Smooth muscle cell (in vitro differentiated cells): ENCODE measurements around the gene VAMP3. TPM values are rescaled to one million over a fixed set of nuclear protein-coding genes. Genes with fewer than 3 reads are reported as not detected.
A peak's percentile ranks its signal among the peaks of the same experiment; 100 is the strongest.

Experiments used
- DNase-seq: peaks from one replicate; lab custom pipeline; 2025; ENCODE audit not compliant: unreplicated experiment; lab: John Stamatoyannopoulos, UW
- H2AFZ ChIP-seq: fragments of 200-600 bp; sonication (generic); 2 replicates; pipeline ENCODE4 v1.6.0; 2016; ENCODE audit warnings: antibody characterized with exemption, low read depth, mild to moderate bottlenecking
- H3F3A ChIP-seq: fragments of 200-600 bp; sonication (generic); 2 replicates; pipeline ENCODE4 v1.6.0; 2017; ENCODE audit warnings: antibody characterized with exemption, low read depth
- H3K27ac ChIP-seq: fragments of 200-600 bp; sonication (generic); 2 replicates; pipeline ENCODE4 v1.5.1; 2016; ENCODE audit warnings: low read depth, mild to moderate bottlenecking
- H3K27me3 ChIP-seq: fragments of 200-600 bp; sonication (generic); 2 replicates; pipeline ENCODE4 v1.6.1; 2016; ENCODE audit warnings: low read depth, mild to moderate bottlenecking
- H3K36me3 ChIP-seq: fragments of 200-600 bp; sonication (generic); 2 replicates; pipeline ENCODE4 v1.5.1; 2016; ENCODE audit warnings: low read depth
- H3K4me1 ChIP-seq: fragments of 200-600 bp; sonication (generic); 2 replicates; pipeline ENCODE4 v1.5.1; 2016; ENCODE audit warnings: low read depth
- H3K4me2 ChIP-seq: fragments of 200-600 bp; sonication (generic); 2 replicates; pipeline ENCODE4 v1.6.0; 2016; ENCODE audit warnings: mild to moderate bottlenecking
- H3K4me3 ChIP-seq: fragments of 200-600 bp; sonication (generic); 2 replicates; pipeline ENCODE4 v1.5.1; 2016; ENCODE audit warnings: mild to moderate bottlenecking
- H3K79me2 ChIP-seq: fragments of 200-600 bp; sonication (generic); 2 replicates; pipeline ENCODE4 v1.6.0; 2016; ENCODE audit warnings: low read depth, mild to moderate bottlenecking
- H3K9ac ChIP-seq: fragments of 200-600 bp; sonication (generic); 2 replicates; pipeline ENCODE4 v1.6.0; 2016; ENCODE audit warnings: low read depth
- H3K9me3 ChIP-seq: fragments of 200-600 bp; sonication (generic); replicated peaks from 2 replicates; pipeline ENCODE4 v1.5.1; 2016; ENCODE audit warnings: low read depth
- H4K20me1 ChIP-seq: fragments of 200-600 bp; sonication (generic); 2 replicates; pipeline ENCODE4 v1.6.0; 2016; ENCODE audit warnings: low read depth
- WGBS: methylation state at CpG from one replicate; pipeline ENCODE4 v1.1.7; 2016; ENCODE audit warnings: low lambda C conversion rate; 5-methylcytosine and 5-hydroxymethylcytosine counted together
- polyA plus RNA-seq: library from polyadenylated mRNA; unstranded; fragments of >200 nt; fragmentation: Nextera tagmentation; extraction: Ambion mirVana; gene quantifications from 2 replicates; pipeline ENCODE4 v1.2.1, GENCODE V29; 2016
- total RNA-seq: library from RNA; depleted of rRNA; stranded (reverse); fragments of >200 nt; gene quantifications from 2 replicates; pipeline ENCODE4 v1.2.3, GENCODE V29; 2014
- TF ChIP-seq, protein P1 (sequence below): fragments of 200-600 bp; sonication (generic); IDR thresholded peaks from 2 replicates; pipeline ENCODE4 v1.5.1; 2017; ENCODE audit warnings: borderline replicate concordance, mild to moderate bottlenecking, antibody characterized with exemption; ENCODE audit not compliant: insufficient read depth, poor library complexity, severe bottlenecking

The VAMP3 gene
- total and polyA plus RNA-seq, 2 experiments from 2014 or later, result 97.4 to 146 TPM

DNA sequence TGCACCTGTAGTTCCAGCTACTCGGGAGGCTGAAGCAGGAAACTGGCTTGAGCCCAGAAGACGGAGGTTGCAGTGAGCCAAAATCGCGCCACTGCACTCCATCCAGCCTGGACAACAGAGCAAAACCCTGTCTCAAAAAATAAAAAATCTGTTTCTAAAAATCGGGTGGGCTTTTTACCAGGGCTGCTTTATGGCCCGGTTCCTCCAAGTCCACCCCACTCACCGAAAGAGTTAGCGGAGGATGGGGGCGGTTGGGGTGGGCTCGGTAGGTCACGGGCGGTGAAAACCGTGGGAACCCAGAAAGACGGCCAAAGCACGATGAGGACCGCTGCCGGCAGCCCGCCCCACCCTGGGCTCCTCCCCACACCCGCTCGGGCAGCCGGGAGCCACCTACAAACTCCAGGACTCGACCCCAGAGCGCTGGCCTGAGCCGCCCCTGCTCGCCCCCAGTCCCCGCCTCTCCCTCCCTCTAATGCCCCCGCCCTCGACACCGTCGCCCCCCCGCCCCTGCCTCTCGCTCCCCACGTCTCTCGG lies 12.1 kb downstream of the VAMP3 start:
- Histone ChIP-seq H3F3A (peaks cover 17% of the 10 kb centered on the region), H3K4me3 (peak overlapping the region; percentile 65), H3K79me2 (no peaks in the 10 kb centered on the region), H4K20me1 (peaks cover 5% of the 10 kb centered on the region), H3K27ac (no peak overlapping the region), H3K4me2 (peak overlapping the region; percentile 97), H3K27me3 (no peaks in the 10 kb centered on the region), H2AFZ (no peak overlapping the region), H3K4me1 (no peaks in the 10 kb centered on the region), H3K9ac (peak overlapping the region; percentile 39), H3K9me3 (no peaks in the 10 kb centered on the region), H3K36me3 (no peaks in the 10 kb centered on the region)
- DNase-seq, result peak; percentile 55
- WGBS, result 16% methylated on average over 12 of the region's 34 CpGs
- TF ChIP-seq, protein P1, sequence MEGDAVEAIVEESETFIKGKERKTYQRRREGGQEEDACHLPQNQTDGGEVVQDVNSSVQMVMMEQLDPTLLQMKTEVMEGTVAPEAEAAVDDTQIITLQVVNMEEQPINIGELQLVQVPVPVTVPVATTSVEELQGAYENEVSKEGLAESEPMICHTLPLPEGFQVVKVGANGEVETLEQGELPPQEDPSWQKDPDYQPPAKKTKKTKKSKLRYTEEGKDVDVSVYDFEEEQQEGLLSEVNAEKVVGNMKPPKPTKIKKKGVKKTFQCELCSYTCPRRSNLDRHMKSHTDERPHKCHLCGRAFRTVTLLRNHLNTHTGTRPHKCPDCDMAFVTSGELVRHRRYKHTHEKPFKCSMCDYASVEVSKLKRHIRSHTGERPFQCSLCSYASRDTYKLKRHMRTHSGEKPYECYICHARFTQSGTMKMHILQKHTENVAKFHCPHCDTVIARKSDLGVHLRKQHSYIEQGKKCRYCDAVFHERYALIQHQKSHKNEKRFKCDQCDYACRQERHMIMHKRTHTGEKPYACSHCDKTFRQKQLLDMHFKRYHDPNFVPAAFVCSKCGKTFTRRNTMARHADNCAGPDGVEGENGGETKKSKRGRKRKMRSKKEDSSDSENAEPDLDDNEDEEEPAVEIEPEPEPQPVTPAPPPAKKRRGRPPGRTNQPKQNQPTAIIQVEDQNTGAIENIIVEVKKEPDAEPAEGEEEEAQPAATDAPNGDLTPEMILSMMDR, result no peak

DNA sequence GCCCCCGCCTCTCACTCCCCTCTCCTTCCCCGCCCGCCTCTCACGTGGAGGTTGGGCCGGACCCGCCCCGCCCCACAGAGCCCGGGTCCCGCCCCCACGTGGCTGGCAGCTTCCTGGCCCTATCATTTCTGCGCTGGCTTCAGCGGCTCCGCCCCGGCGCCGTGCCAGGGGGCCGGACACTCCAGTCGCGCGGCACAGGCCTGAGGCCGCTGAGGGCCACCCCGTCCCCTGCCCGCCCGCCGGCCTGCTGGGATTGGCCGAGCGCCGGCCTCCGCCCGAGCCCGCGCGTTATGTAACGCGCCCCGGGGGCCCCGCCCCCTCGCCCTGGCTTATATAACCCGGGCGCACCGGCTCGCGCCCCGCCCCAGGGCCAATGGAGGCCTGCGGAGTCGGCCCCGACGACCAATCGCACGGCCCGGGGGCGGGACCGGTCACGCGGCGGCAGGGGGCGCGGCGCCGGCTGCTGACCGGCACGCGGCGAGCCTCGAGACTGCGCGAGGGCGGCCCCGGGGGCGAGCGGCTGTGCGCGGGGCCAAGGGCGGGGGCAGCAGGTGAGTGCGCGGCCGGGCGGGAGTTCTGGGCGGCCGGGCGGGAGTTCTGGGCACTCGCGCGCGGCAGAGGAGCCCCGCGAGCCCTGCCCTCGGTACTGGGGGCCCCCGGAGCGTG lies 12.9 kb downstream of the VAMP3 start, which contains the start of gene PER3:
TSS of gene PER3 (plus strand) at position 466 of the 666 bp plus-strand sequence. CDS start 587 bp downstream, outside the sequence.
- Histone ChIP-seq H2AFZ (no peak within 1 kb of the TSS), H3F3A (peaks cover 17% of the 10 kb centered on the region), H3K79me2 (no peaks in the 10 kb centered on the region), H3K4me2 (peak within 1 kb of the TSS; percentile 97), H3K27ac (no peak within 1 kb of the TSS), H3K9ac (peak within 1 kb of the TSS; percentile 39), H3K9me3 (no peaks in the 10 kb centered on the region), H3K4me1 (no peaks in the 10 kb centered on the region), H3K36me3 (no peaks in the 10 kb centered on the region), H4K20me1 (peaks cover 5% of the 10 kb centered on the region), H3K27me3 (no peaks in the 10 kb centered on the region), H3K4me3 (peak within 1 kb of the TSS; percentile 65)
- 0% methylated on average over 14 of the region's 90 CpGs for WGBS
- peak; percentile 88 for DNase-seq
- TF ChIP-seq, protein P1, result no peak

DNA sequence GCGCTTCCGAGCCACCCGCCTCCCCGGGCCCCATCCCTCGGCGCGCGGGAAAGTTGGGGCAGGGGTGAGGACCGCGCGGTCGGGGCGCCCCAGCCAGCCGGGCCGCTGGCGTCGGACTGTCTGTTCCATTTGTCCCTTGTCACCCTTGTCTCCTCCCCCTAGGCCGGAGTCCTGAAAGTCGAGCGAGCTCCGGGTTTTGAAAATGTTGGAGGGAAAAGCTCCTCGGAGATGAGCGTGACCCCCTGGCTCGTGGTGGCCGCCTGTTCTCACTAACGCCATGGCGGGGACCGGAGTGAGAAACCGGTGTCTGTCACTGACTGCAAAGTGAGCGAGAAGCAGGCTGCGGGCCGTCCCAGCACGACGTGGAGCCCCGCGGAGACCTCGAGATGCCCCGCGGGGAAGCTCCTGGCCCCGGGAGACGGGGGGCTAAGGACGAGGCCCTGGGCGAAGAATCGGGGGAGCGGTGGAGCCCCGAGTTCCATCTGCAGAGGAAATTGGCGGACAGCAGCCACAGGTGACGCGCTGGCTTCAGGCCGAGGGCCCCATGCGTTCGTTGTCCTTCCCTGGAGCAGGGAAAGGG lies 13.5 kb downstream of the VAMP3 start:
- peak overlapping the region; percentile 82 for H3K4me2 ChIP-seq
- 79% methylated on average over 37 of the region's 52 CpGs for WGBS
- DNase-seq, result no peak

More for the DNA sequence above, 13.5 kb downstream of the VAMP3 start:
- no peak overlapping the region for H2AFZ ChIP-seq
- no peaks in the 10 kb centered on the region for H3K4me1 ChIP-seq
- TF ChIP-seq, protein P1, result no peak
- H3K79me2 ChIP-seq, result no peaks in the 10 kb centered on the region
- peaks cover 17% of the 10 kb centered on the region for H3F3A ChIP-seq
- H3K27me3 ChIP-seq, result no peaks in the 10 kb centered on the region
- H4K20me1 ChIP-seq, result peaks cover under 1% of the 10 kb centered on the region
- no peak overlapping the region for H3K27ac ChIP-seq
- H3K36me3 ChIP-seq, result no peaks in the 10 kb centered on the region
- peak overlapping the region; percentile 37 for H3K4me3 ChIP-seq
- H3K9me3 ChIP-seq, result no peaks in the 10 kb centered on the region
- peak overlapping the region; percentile 29 for H3K9ac ChIP-seq
